GM13976 (cell line): ENCODE measurements around the gene DEDD2.

Experiments used
- DNase-seq: peaks from one replicate; pipeline ENCODE4 v3.0.0; 2012; ENCODE audit warnings: low spot score
- CTCF ChIP-seq: IDR thresholded peaks from 2 replicates; pipeline ENCODE4 v1.5.1; 2012; ENCODE audit warnings: borderline replicate concordance, mild to moderate bottlenecking; ENCODE audit not compliant: insufficient read depth; ENCODE audit errors: extremely low read depth, missing control alignments, control extremely low read depth
- in situ Hi-C: fragments of 300-500 bp; cut with MboI; formaldehyde crosslinking; loops from one replicate; pipeline ENCODE4 v1.12.0; 2022; ENCODE audit warnings: low sequenced_read_pairs, mixed read lengths, inconsistent platforms; ENCODE audit not compliant: unreplicated experiment

DEDD2 gene

GRCh38 chr19:42153672-42154433 lies 63.6 kb downstream of the DEDD2 start:
- TF ChIP-seq CTCF, result no peak
- no peak for DNase-seq
- in situ Hi-C loops, result no loop called here

- no peak for DNase-seq
- in situ Hi-C loops, result no loop called here
- no peak for TF ChIP-seq CTCF
These were observed 64.4 kb downstream of the DEDD2 start for GRCh38 chr19:42152910-42153671.

GRCh38 chr19:42151782-42152684 lies 65.4 kb downstream of the DEDD2 start:
- no peak for DNase-seq
- TF ChIP-seq CTCF, result no peak
- in situ Hi-C loops, result no loop called here

- in situ Hi-C loops, result no loop called here
- no peak for TF ChIP-seq CTCF
- DNase-seq, result no peak
These were observed 66.5 kb downstream of the DEDD2 start for GRCh38 chr19:42150911-42151361.

- in situ Hi-C loops, result no loop called here
- DNase-seq, result no peak
- TF ChIP-seq CTCF, result no peak
These were observed 67.1 kb downstream of the DEDD2 start for GRCh38 chr19:42150364-42150763.
